Measurements from ENCODE around the gene ADAM12.

ADAM12 gene

GRCh38 chr10:126429275-126429674 lies 41.0 kb upstream of the ADAM12 start:
- H3K27ac ChIP-seq (ENCODE audit: low read length) = no peak overlapping the region
- no peak overlapping the region for H3K4me3 ChIP-seq (ENCODE audit: low read depth in 1 of 2, low read length in 2 of 2)
- TF ChIP-seq EZH2 (IDR thresholded peaks at IDR 0.05; ENCODE audit: borderline replicate concordance, low read depth, low read length, severe bottlenecking) = no peak
- TF ChIP-seq CTCF (IDR thresholded peaks at IDR 0.05; ENCODE audit: borderline replicate concordance, extremely low read depth, low read length, poor library complexity, severe bottlenecking) = no peak
- H3K4me2 ChIP-seq (ENCODE audit: insufficient read depth, low read length) = no peak overlapping the region
- no peak for DNase-seq
- H2AFZ ChIP-seq (ENCODE audit: low read depth, low read length) = no peak overlapping the region
- no peak overlapping the region for H3K9ac ChIP-seq (ENCODE audit: low read depth, low read length)
- H3K36me3 ChIP-seq (ENCODE audit: insufficient read depth, low read length) = no peaks in the 10 kb centered on the region
- H3K27me3 ChIP-seq (ENCODE audit: insufficient read depth, low read length, poor library complexity) = no peaks in the 10 kb centered on the region
- ATAC-seq (ENCODE audit: insufficient read depth, low read depth) = no peak
- peaks cover 40% of the 10 kb centered on the region for H3K4me1 ChIP-seq (ENCODE audit: insufficient read depth, low read length)
- H3K79me2 ChIP-seq (ENCODE audit: insufficient read depth, low read length) = no peaks in the 10 kb centered on the region
- H3K9me3 ChIP-seq (ENCODE audit: insufficient read depth, low read length, severe bottlenecking) = no peaks in the 10 kb centered on the region
- H4K20me1 ChIP-seq (ENCODE audit: insufficient read depth, low read length) = no peaks in the 10 kb centered on the region

GRCh38 chr10:126425489-126426065 lies 37.3 kb upstream of the ADAM12 start:
- Histone ChIP-seq H3K79me2 (ENCODE audit: insufficient read depth, low read length) (no peaks in the 10 kb centered on the region), H3K9me3 (ENCODE audit: insufficient read depth, low read length, severe bottlenecking) (no peaks in the 10 kb centered on the region), H3K4me1 (ENCODE audit: insufficient read depth, low read length) (peaks cover 7% of the 10 kb centered on the region; the same call in 1 of the 2 replicates), H3K27ac (ENCODE audit: low read length) (no peak overlapping the region), H4K20me1 (ENCODE audit: insufficient read depth, low read length) (no peaks in the 10 kb centered on the region), H3K36me3 (ENCODE audit: insufficient read depth, low read length) (no peaks in the 10 kb centered on the region), H3K4me3 (ENCODE audit: low read depth in 1 of 2, low read length in 2 of 2) (no peak overlapping the region), H2AFZ (ENCODE audit: low read depth, low read length) (no peak overlapping the region), H3K27me3 (ENCODE audit: insufficient read depth, low read length, poor library complexity) (no peaks in the 10 kb centered on the region), H3K4me2 (ENCODE audit: insufficient read depth, low read length) (no peak overlapping the region), H3K9ac (ENCODE audit: low read depth, low read length) (no peak overlapping the region)
- DNase-seq (no peak), ATAC-seq (ENCODE audit: insufficient read depth, low read depth) (no peak)
- no peak for TF ChIP-seq EZH2 (IDR thresholded peaks at IDR 0.05; ENCODE audit: borderline replicate concordance, low read depth, low read length, severe bottlenecking)
- TF ChIP-seq CTCF (IDR thresholded peaks at IDR 0.05; ENCODE audit: borderline replicate concordance, extremely low read depth, low read length, poor library complexity, severe bottlenecking) = no peak

- H3K79me2 ChIP-seq (ENCODE audit: insufficient read depth, low read length) = no peaks in the 10 kb centered on the region
- no peaks in the 10 kb centered on the region for H4K20me1 ChIP-seq (ENCODE audit: insufficient read depth, low read length)
- H3K27me3 ChIP-seq (ENCODE audit: insufficient read depth, low read length, poor library complexity) = no peaks in the 10 kb centered on the region
- no peak overlapping the region for H3K4me2 ChIP-seq (ENCODE audit: insufficient read depth, low read length)
- ATAC-seq (ENCODE audit: insufficient read depth, low read depth) (no peak), DNase-seq (no peak)
- no peak overlapping the region for H3K27ac ChIP-seq (ENCODE audit: low read length)
- TF ChIP-seq CTCF (IDR thresholded peaks at IDR 0.05; ENCODE audit: borderline replicate concordance, extremely low read depth, low read length, poor library complexity, severe bottlenecking) (no peak), EZH2 (IDR thresholded peaks at IDR 0.05; ENCODE audit: borderline replicate concordance, low read depth, low read length, severe bottlenecking) (no peak)
- H3K36me3 ChIP-seq (ENCODE audit: insufficient read depth, low read length) = no peaks in the 10 kb centered on the region
- H3K4me3 ChIP-seq (ENCODE audit: low read depth in 1 of 2, low read length in 2 of 2) = no peak overlapping the region
- no peak overlapping the region for H3K9ac ChIP-seq (ENCODE audit: low read depth, low read length)
- H3K4me1 ChIP-seq (ENCODE audit: insufficient read depth, low read length) = peaks cover 2% of the 10 kb centered on the region; the same call in 1 of the 2 replicates
- no peak overlapping the region for H2AFZ ChIP-seq (ENCODE audit: low read depth, low read length)
- H3K9me3 ChIP-seq (ENCODE audit: insufficient read depth, low read length, severe bottlenecking) = no peaks in the 10 kb centered on the region
These were observed 36.8 kb upstream of the ADAM12 start for GRCh38 chr10:126425032-126425431.
